ENCODE results near the gene MED20.

GRCh38 chr6:41963371-41963770, 42.4 kb upstream of the MED20 start:
- TF ChIP-seq CTCF (IDR thresholded peaks at IDR 0.05) (no peak), POLR2A (IDR thresholded peaks at IDR 0.05) (no peak), POLR2AphosphoS5 (IDR thresholded peaks at IDR 0.05) (no peak), EP300 (IDR thresholded peaks at IDR 0.05) (no peak)

Measured in gastroesophageal sphincter (tissue), 3 donors.